ENCODE results near the gene VPS8.

DNA sequence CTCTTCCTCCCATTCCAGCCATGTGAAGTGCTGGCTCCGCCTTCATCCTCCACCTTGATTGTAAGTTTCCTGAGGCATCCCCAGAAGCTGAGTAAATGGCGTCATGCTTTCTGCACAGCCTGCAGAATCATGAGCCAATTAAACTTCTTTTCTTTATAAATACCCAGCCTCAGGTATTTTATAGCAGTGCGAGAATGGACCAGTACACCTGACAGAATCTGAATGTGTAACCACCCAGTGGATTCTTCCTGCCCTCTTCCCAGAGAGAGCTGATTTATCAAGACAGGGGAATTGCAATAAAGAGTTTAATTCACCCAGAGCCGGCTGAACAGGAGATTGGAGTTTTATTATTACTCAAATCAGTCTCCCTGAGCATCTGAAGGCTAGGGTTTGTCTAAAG is 254.3 kb downstream of the VPS8 start:
- TF ChIP-seq, protein P1, sequence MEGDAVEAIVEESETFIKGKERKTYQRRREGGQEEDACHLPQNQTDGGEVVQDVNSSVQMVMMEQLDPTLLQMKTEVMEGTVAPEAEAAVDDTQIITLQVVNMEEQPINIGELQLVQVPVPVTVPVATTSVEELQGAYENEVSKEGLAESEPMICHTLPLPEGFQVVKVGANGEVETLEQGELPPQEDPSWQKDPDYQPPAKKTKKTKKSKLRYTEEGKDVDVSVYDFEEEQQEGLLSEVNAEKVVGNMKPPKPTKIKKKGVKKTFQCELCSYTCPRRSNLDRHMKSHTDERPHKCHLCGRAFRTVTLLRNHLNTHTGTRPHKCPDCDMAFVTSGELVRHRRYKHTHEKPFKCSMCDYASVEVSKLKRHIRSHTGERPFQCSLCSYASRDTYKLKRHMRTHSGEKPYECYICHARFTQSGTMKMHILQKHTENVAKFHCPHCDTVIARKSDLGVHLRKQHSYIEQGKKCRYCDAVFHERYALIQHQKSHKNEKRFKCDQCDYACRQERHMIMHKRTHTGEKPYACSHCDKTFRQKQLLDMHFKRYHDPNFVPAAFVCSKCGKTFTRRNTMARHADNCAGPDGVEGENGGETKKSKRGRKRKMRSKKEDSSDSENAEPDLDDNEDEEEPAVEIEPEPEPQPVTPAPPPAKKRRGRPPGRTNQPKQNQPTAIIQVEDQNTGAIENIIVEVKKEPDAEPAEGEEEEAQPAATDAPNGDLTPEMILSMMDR (conservative IDR thresholded peaks at IDR 0.05 in 1 of 2, IDR thresholded peaks at IDR 0.05 in 1 of 2; ENCODE audit: low read depth in 1 of 2, low read length in 2 of 2) = no peak
- TF ChIP-seq EZH2 (IDR thresholded peaks at IDR 0.05; ENCODE audit: low read length, missing control alignments) = no peak
